D341Med (cell line): ENCODE results near the gene ANTXR2.

Experiments used
- DNase-seq: peaks from one replicate; pipeline ENCODE4 v3.0.0; 2012; ENCODE audit warnings: low spot score

The ANTXR2 gene

GRCh38 chr4:80069837-80070731 is 2.9 kb downstream of the ANTXR2 start:
- no peak for DNase-seq

- no peak for DNase-seq
Observed at GRCh38 chr4:80069108-80069836, 3.8 kb downstream of the ANTXR2 start.

GRCh38 chr4:80065601-80066000 is 7.4 kb downstream of the ANTXR2 start:
- no peak for DNase-seq

DNA sequence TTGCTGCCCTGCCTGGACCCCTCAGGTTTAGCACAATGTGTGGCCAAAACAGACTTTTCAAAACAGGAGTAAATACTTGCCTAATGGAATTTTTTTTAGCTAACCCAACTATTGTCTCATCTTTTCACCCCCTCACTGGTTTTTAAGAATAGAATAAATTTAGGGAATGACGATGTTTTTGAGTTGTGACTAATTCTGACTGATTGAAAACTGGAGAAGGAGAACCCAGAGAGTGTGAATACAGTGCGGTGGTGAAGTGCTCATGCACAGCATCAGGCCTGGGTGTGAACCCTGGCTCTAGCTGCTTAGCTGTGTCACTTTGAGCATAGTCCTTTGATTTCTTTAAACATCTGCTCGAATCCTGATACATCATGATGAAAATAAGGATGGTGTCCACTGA is 10.5 kb downstream of the ANTXR2 start:
- no peak for DNase-seq

DNA sequence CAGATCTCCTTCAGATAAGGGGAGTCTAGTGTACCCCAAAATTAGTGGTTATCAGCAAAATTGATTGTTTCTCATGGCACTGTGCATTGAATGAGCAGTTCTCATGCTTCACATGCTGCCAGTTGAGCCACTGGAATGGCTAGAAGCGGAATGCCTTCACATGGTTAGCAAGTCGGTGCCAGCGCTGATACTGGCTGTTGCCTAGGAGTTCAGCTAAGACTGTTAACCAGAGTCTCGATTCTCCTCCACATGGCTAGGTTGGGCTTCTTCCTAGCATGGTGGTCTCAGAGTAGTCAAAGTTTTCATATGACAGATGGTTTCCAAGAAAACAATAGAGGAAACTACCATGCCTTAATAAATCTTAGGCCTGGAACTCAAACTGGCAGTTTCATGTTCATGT is 12.2 kb downstream of the ANTXR2 start:
- DNase-seq, result no peak

GRCh38 chr4:80058740-80059139 is 14.3 kb downstream of the ANTXR2 start:
- DNase-seq, result no peak

- DNase-seq, result no peak
Observed at GRCh38 chr4:80054375-80054774, 18.7 kb downstream of the ANTXR2 start.

- DNase-seq, result no peak
Observed at GRCh38 chr4:80053140-80053910, 19.7 kb downstream of the ANTXR2 start.

DNA sequence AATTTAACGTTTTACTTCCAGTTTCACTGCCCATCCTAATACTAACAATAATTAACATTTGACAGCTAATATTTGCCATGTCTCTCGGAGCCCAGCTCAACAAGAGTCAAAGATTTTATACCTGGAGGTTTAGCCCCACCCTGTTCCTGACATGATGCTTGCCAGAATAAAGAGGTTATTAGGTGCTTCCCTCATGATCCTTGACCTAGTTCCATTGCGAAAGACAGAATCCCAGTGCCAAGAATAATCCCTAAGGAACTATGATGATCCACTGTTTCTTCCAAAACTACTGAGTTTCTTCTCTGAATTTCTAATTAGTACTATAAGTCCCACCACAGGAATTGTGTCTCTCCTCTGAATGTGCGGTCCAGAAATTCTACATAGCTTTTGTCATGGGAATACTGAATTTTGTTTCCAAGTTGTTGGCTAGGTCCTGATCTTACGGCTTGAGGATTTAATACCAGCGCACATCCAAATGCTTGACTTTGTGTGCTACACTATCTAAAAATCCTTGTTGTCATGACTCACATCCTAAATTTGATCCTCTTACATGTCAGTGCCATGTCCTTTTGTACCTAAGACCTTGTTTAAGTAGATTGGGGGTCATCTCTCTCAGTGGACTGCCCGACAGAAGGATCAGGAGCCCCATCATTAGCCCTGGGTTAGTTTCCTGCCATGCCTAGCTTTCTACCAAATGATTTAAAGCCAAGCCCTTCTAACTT is 23.1 kb downstream of the ANTXR2 start:
- DNase-seq, result no peak

DNA sequence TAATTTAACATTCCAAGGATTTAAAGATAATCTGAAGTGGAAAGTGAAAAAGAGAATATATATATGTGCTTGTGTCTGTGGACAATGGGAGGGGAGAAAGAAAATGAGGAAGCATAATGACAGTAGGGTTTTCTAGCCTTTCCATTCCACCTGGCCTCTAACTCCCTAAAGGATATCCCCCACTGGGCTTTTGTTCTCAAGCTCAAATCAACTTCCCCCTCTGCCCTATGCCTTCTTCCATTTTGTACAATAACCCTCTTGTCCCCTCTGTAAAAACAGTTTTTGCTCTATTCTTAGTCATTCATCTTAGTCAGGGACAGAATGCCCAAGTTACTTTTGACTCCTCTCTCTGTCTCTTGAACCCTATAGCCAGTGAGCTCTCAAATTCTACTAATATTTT is 23.6 kb downstream of the ANTXR2 start:
- DNase-seq, result no peak

GRCh38 chr4:80045786-80046185 is 27.2 kb downstream of the ANTXR2 start:
- DNase-seq, result no peak

DNA sequence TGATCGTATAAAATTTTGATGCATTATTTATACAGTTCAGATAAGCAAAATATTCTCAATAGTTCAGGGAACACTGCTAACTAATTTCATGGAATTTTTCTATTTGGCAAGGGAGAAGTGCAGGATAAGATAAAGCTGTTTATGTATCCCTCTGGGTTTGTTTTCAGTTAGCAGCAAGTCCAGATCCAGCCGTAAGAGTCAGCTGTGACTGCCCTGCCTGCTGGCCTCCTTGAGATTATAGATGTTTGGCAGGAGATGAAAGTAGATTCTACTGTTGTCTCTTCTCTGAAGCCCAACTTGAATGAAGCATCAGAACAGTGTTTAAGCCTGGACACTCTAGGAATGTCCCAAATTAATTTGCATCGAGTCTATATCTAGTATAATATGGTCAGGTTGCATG is 29.5 kb downstream of the ANTXR2 start:
- no peak for DNase-seq

GRCh38 chr4:80042821-80043220 is 30.2 kb downstream of the ANTXR2 start:
- no peak for DNase-seq

- no peak for DNase-seq
Observed at GRCh38 chr4:80037864-80038263, 35.2 kb downstream of the ANTXR2 start.

- no peak for DNase-seq
Observed at GRCh38 chr4:80036949-80037685, 35.9 kb downstream of the ANTXR2 start.

DNA sequence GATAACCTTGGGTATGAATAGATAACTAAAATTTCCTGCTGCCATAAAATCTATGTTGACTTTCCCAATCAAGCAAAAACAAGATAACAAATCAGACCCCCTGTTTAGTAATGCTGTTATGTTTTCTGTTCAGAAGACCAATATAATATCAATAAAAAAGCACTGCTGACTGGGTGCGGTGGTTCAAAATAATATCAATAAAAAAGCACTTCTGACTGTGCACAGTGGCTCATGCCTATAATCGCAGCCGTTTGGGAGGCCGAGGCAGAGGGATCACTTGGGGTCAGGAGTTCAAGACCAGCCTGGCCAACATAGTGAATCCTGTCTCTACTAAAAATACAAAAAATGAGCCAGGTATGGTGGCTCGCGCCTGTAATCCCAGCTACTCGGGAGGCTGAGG is 36.7 kb downstream of the ANTXR2 start:
- no peak for DNase-seq

DNA sequence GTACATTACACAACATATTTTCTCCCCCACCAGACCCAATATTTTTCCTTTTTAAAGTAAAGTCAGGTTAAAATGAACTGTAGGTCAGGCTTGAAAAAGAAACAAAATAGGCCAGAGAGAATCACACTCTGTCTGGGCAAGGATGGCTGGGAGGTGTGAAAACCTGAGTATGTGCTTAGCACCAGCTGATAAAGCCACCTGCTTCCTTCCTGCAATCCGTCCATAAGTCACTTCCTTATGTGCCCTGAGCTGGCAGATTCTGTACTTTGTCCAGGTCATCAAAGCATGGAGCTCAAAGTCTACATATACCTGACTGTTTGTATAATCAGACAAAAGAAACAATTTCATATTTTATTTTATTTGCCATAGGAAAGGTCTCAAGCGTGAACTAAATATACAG is 37.7 kb downstream of the ANTXR2 start:
- no peak for DNase-seq

DNA sequence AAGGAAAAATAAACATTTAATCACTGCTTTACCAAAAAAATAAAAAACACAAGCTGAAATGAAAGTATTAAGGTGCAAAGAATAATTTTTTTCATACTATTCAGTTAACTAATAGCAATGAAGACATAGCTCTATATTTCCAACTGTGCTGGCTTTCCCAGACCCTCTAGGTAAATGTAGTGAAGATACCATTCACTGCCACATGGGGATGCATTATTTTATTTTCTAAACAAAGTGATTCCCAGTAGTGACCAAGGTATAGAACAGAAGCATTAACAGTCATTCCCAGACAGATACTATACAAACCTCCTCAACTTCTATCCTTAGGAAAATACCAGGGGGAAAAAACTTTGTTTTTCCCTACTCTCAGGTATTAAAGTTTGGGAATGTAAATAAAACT is 39.4 kb downstream of the ANTXR2 start:
- DNase-seq, result no peak

- no peak for DNase-seq
Observed at GRCh38 chr4:80029364-80029763, 43.7 kb downstream of the ANTXR2 start.

DNA sequence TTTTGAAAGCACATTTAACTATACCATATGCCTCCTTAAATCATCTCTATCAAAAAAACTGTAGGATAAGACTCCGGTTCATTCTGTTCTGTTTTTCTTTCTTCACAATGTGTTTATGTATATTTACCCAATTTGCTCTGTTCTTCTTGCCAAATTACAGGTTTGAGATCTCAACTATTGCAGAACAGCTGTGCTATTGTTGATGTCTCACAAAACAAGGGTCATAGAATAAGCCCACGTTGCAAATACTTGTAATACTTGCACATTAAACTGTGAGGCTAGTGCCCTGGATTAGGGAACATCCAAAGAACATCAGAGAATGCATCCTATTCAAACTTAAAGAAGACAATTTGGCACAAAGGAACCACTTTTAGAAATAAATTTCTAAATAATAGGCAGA is 45.4 kb downstream of the ANTXR2 start:
- DNase-seq, result no peak

GRCh38 chr4:80026100-80026499 is 46.9 kb downstream of the ANTXR2 start:
- DNase-seq, result no peak
